HFFc6 (cell line): Measurements from ENCODE around the gene PICALM. TPM values are rescaled to one million over a fixed set of nuclear protein-coding genes. Genes with fewer than 3 reads are reported as not detected.

ENCODE experiments used
- DNase-seq: peaks from one replicate; pipeline ENCODE4 v3.0.0-alpha.2; 2018
- H3K27ac Mint-ChIP-seq: 2 replicates; pipeline ENCODE4 v1.8.0; 2020; ENCODE audit warnings: mild to moderate bottlenecking, mixed read lengths
- H3K27me3 Mint-ChIP-seq: 2 replicates; pipeline ENCODE4 v1.8.0; 2021; ENCODE audit warnings: mild to moderate bottlenecking, moderate library complexity, mixed read lengths; ENCODE audit not compliant: insufficient read depth
- H3K36me3 Mint-ChIP-seq: 2 replicates; pipeline ENCODE4 v1.8.0; 2021; ENCODE audit warnings: low read depth, mixed read lengths
- H3K4me1 Mint-ChIP-seq: 2 replicates; pipeline ENCODE4 v1.8.0; 2020; ENCODE audit warnings: low read depth, mixed read lengths
- H3K4me3 Mint-ChIP-seq: 2 replicates; pipeline ENCODE4 v1.8.0; 2020; ENCODE audit warnings: mild to moderate bottlenecking, moderate library complexity, mixed read lengths
- H3K9me3 Mint-ChIP-seq: 2 replicates; pipeline ENCODE4 v1.8.0; 2020; ENCODE audit warnings: mild to moderate bottlenecking, mixed read lengths
- CTCF ChIP-seq: fragments of 200-600 bp; sonication (generic); IDR thresholded peaks from 2 replicates; pipeline ENCODE4 v1.5.0; 2021; ENCODE audit warnings: antibody characterized with exemption, mild to moderate bottlenecking
- total RNA-seq, 6 experiments: library from RNA; stranded (reverse); fragmentation: NEBNext Ultra II Directional; extraction: Animal tissue kit (Norgen Biotek cat#: 25700); gene quantifications; 2 replicates in 1 of 6; 3 replicates in 5 of 6; pipeline ENCODE4 v1.2.3, GENCODE V29; 2021

Gene PICALM
- total RNA-seq, 6 experiments from 2014 or later, result 193 to 267 (median 244) TPM

GRCh38 chr11:86063536-86063935 lies 5.3 kb downstream of the PICALM start:
- H3K9me3 Mint-ChIP-seq, result no peaks in the 10 kb centered on the region; the same call in 1 of the 2 replicates
- H3K27ac Mint-ChIP-seq, result peak overlapping the region; percentile 91
- H3K4me1 Mint-ChIP-seq, result peaks cover 74% of the 10 kb centered on the region
- no peak for TF ChIP-seq CTCF
- peak; percentile 71 for DNase-seq
- peak overlapping the region; percentile 83 for H3K4me3 Mint-ChIP-seq
- peaks cover 43% of the 10 kb centered on the region for H3K36me3 Mint-ChIP-seq
- no peaks in the 10 kb centered on the region for H3K27me3 Mint-ChIP-seq

- Mint-ChIP-seq H3K27ac (peak overlapping the region; percentile 91), H3K4me1 (peaks cover 82% of the 10 kb centered on the region), H3K27me3 (no peaks in the 10 kb centered on the region), H3K36me3 (peaks cover 36% of the 10 kb centered on the region), H3K4me3 (peak overlapping the region; percentile 37), H3K9me3 (no peaks in the 10 kb centered on the region; the same call in 1 of the 2 replicates)
- no peak for TF ChIP-seq CTCF
- DNase-seq, result no peak
These were observed 6.2 kb downstream of the PICALM start for GRCh38 chr11:86062719-86063118.

- DNase-seq, result no peak
- Mint-ChIP-seq H3K4me3 (peak overlapping the region; percentile 47), H3K27me3 (no peaks in the 10 kb centered on the region), H3K4me1 (peaks cover 93% of the 10 kb centered on the region), H3K9me3 (no peaks in the 10 kb centered on the region; the same call in 1 of the 2 replicates), H3K27ac (peak overlapping the region; percentile 51), H3K36me3 (peaks cover 30% of the 10 kb centered on the region)
- TF ChIP-seq CTCF, result no peak
These were observed 7.2 kb downstream of the PICALM start for GRCh38 chr11:86061483-86062205.

- Mint-ChIP-seq H3K27ac (peak overlapping the region; percentile 68), H3K9me3 (no peaks in the 10 kb centered on the region; the same call in 1 of the 2 replicates), H3K4me1 (peaks cover 94% of the 10 kb centered on the region), H3K27me3 (no peaks in the 10 kb centered on the region), H3K36me3 (peaks cover 25% of the 10 kb centered on the region), H3K4me3 (peak overlapping the region; percentile 9; the same call in 1 of the 2 replicates)
- TF ChIP-seq CTCF, result no peak
- no peak for DNase-seq
These were observed 8.3 kb downstream of the PICALM start for GRCh38 chr11:86060544-86060943.

GRCh38 chr11:86058360-86058759 lies 10.5 kb downstream of the PICALM start:
- peaks cover 25% of the 10 kb centered on the region for H3K36me3 Mint-ChIP-seq
- peaks cover 88% of the 10 kb centered on the region for H3K4me1 Mint-ChIP-seq
- no peaks in the 10 kb centered on the region; the same call in 1 of the 2 replicates for H3K9me3 Mint-ChIP-seq
- peaks cover 2% of the 10 kb centered on the region; the same call in 1 of the 2 replicates for H3K27me3 Mint-ChIP-seq
- no peak for DNase-seq
- H3K27ac Mint-ChIP-seq, result 0 out of 2 replicates have a peak overlapping the region, but pooled peaks have one; percentile 18
- TF ChIP-seq CTCF, result no peak
- H3K4me3 Mint-ChIP-seq, result no peak overlapping the region
